Erythroblast (primary cell): ENCODE data around the gene GPC6.

Experiments
- GATA1 ChIP-seq: IDR thresholded peaks from 2 replicates; pipeline ENCODE4 v1.6.1; 2011; ENCODE audit warnings: low read depth, mild to moderate bottlenecking, control low read depth, low read length, moderate library complexity
- POLR2A ChIP-seq: IDR thresholded peaks from 2 replicates; pipeline ENCODE4 v1.6.1; 2011; ENCODE audit warnings: mild to moderate bottlenecking, low read length

GRCh38 chr13:93758575-93758974 is 532.0 kb downstream of the GPC6 start:
- TF ChIP-seq POLR2A, result no peak
- no peak for TF ChIP-seq GATA1
